ENCODE data around the gene KDF1. TPM values are rescaled to one million over a fixed set of nuclear protein-coding genes. Genes with fewer than 3 reads are reported as not detected.

The KDF1 gene
- total and polyA plus RNA-seq, 2 experiments from 2014 or later, result 13.6 to 21.1 TPM

DNA sequence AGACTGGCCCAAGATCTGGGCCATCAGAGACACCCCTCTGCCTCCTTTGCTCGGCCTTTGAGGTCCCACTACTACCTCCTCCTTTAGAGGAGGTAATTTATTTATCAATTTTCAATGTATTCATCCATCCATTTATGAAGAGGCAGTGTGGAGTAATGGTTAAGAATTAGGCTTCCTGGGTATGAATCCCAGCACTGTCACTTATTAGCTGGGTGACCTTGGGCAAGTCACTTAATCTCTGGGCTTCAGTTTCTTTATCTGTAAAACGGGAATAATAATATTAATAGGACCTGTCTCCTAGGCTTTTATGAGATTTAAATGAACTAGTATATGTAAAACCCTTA is 48.1 kb downstream of the KDF1 start:
- Mint-ChIP-seq H3K36me3 (ENCODE audit: low read depth) (no peaks in the 10 kb centered on the region), H3K4me1 (no peaks in the 10 kb centered on the region), H3K9me3 (no peaks in the 10 kb centered on the region), H3K4me3 (no peak overlapping the region), H3K27ac (no peak overlapping the region), H3K27me3 (ENCODE audit: insufficient read depth, low read depth, poor library complexity) (peaks cover 8% of the 10 kb centered on the region)
- no peak overlapping the region for H3K4me2 ChIP-seq
- no peaks in the 10 kb centered on the region for H3K4me1 ChIP-seq (ENCODE audit: insufficient read depth)
- no peak overlapping the region for H2AFZ ChIP-seq
- DNase-seq (ENCODE audit: low spot score) (no peak), ATAC-seq (no peak)
- H4K20me1 ChIP-seq (replicated peaks; ENCODE audit: insufficient read depth), result no peaks in the 10 kb centered on the region; the same call in 1 of the 2 replicates
- no peak overlapping the region for H3K27ac ChIP-seq (ENCODE audit: low read depth)
- H3F3A ChIP-seq (replicated peaks; ENCODE audit: low read depth), result no peaks in the 10 kb centered on the region
- no peak overlapping the region for H3K4me3 ChIP-seq
- H3K79me2 ChIP-seq (replicated peaks; ENCODE audit: insufficient read depth), result no peaks in the 10 kb centered on the region
- no peaks in the 10 kb centered on the region for H3K9me2 ChIP-seq (ENCODE audit: insufficient read depth)
- no peaks in the 10 kb centered on the region for H3K36me3 ChIP-seq (ENCODE audit: insufficient read depth)
- no peak for TF ChIP-seq POLR2AphosphoS5 (IDR thresholded peaks at IDR 0.05; ENCODE audit: low read depth)
- TF ChIP-seq ZNF331 (CRISPR knock-in tag; IDR thresholded peaks at IDR 0.05; ENCODE audit: low read depth), result no peak
- TF ChIP-seq EZH2phosphoT487 (IDR thresholded peaks at IDR 0.05; ENCODE audit: unreplicated experiment), result no peak
- TF ChIP-seq NANOG (IDR thresholded peaks at IDR 0.05; ENCODE audit: borderline replicate concordance), result no peak
- no peak for TF ChIP-seq EZH2 (IDR thresholded peaks at IDR 0.05; ENCODE audit: low read depth, unreplicated experiment)
- TF ChIP-seq, protein P1, sequence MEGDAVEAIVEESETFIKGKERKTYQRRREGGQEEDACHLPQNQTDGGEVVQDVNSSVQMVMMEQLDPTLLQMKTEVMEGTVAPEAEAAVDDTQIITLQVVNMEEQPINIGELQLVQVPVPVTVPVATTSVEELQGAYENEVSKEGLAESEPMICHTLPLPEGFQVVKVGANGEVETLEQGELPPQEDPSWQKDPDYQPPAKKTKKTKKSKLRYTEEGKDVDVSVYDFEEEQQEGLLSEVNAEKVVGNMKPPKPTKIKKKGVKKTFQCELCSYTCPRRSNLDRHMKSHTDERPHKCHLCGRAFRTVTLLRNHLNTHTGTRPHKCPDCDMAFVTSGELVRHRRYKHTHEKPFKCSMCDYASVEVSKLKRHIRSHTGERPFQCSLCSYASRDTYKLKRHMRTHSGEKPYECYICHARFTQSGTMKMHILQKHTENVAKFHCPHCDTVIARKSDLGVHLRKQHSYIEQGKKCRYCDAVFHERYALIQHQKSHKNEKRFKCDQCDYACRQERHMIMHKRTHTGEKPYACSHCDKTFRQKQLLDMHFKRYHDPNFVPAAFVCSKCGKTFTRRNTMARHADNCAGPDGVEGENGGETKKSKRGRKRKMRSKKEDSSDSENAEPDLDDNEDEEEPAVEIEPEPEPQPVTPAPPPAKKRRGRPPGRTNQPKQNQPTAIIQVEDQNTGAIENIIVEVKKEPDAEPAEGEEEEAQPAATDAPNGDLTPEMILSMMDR (conservative IDR thresholded peaks at IDR 0.05; ENCODE audit: low read depth in 2 of 2), result no peak
- TF ChIP-seq, protein P2, sequence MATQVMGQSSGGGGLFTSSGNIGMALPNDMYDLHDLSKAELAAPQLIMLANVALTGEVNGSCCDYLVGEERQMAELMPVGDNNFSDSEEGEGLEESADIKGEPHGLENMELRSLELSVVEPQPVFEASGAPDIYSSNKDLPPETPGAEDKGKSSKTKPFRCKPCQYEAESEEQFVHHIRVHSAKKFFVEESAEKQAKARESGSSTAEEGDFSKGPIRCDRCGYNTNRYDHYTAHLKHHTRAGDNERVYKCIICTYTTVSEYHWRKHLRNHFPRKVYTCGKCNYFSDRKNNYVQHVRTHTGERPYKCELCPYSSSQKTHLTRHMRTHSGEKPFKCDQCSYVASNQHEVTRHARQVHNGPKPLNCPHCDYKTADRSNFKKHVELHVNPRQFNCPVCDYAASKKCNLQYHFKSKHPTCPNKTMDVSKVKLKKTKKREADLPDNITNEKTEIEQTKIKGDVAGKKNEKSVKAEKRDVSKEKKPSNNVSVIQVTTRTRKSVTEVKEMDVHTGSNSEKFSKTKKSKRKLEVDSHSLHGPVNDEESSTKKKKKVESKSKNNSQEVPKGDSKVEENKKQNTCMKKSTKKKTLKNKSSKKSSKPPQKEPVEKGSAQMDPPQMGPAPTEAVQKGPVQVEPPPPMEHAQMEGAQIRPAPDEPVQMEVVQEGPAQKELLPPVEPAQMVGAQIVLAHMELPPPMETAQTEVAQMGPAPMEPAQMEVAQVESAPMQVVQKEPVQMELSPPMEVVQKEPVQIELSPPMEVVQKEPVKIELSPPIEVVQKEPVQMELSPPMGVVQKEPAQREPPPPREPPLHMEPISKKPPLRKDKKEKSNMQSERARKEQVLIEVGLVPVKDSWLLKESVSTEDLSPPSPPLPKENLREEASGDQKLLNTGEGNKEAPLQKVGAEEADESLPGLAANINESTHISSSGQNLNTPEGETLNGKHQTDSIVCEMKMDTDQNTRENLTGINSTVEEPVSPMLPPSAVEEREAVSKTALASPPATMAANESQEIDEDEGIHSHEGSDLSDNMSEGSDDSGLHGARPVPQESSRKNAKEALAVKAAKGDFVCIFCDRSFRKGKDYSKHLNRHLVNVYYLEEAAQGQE (IDR thresholded peaks at IDR 0.05; ENCODE audit: unreplicated experiment), result no peak
- no peak for TF ChIP-seq STAT1 (IDR thresholded peaks at IDR 0.05; ENCODE audit: unreplicated experiment)
- no peak for TF ChIP-seq JUNB (IDR thresholded peaks at IDR 0.05; ENCODE audit: unreplicated experiment)
- TF ChIP-seq, protein P3, sequence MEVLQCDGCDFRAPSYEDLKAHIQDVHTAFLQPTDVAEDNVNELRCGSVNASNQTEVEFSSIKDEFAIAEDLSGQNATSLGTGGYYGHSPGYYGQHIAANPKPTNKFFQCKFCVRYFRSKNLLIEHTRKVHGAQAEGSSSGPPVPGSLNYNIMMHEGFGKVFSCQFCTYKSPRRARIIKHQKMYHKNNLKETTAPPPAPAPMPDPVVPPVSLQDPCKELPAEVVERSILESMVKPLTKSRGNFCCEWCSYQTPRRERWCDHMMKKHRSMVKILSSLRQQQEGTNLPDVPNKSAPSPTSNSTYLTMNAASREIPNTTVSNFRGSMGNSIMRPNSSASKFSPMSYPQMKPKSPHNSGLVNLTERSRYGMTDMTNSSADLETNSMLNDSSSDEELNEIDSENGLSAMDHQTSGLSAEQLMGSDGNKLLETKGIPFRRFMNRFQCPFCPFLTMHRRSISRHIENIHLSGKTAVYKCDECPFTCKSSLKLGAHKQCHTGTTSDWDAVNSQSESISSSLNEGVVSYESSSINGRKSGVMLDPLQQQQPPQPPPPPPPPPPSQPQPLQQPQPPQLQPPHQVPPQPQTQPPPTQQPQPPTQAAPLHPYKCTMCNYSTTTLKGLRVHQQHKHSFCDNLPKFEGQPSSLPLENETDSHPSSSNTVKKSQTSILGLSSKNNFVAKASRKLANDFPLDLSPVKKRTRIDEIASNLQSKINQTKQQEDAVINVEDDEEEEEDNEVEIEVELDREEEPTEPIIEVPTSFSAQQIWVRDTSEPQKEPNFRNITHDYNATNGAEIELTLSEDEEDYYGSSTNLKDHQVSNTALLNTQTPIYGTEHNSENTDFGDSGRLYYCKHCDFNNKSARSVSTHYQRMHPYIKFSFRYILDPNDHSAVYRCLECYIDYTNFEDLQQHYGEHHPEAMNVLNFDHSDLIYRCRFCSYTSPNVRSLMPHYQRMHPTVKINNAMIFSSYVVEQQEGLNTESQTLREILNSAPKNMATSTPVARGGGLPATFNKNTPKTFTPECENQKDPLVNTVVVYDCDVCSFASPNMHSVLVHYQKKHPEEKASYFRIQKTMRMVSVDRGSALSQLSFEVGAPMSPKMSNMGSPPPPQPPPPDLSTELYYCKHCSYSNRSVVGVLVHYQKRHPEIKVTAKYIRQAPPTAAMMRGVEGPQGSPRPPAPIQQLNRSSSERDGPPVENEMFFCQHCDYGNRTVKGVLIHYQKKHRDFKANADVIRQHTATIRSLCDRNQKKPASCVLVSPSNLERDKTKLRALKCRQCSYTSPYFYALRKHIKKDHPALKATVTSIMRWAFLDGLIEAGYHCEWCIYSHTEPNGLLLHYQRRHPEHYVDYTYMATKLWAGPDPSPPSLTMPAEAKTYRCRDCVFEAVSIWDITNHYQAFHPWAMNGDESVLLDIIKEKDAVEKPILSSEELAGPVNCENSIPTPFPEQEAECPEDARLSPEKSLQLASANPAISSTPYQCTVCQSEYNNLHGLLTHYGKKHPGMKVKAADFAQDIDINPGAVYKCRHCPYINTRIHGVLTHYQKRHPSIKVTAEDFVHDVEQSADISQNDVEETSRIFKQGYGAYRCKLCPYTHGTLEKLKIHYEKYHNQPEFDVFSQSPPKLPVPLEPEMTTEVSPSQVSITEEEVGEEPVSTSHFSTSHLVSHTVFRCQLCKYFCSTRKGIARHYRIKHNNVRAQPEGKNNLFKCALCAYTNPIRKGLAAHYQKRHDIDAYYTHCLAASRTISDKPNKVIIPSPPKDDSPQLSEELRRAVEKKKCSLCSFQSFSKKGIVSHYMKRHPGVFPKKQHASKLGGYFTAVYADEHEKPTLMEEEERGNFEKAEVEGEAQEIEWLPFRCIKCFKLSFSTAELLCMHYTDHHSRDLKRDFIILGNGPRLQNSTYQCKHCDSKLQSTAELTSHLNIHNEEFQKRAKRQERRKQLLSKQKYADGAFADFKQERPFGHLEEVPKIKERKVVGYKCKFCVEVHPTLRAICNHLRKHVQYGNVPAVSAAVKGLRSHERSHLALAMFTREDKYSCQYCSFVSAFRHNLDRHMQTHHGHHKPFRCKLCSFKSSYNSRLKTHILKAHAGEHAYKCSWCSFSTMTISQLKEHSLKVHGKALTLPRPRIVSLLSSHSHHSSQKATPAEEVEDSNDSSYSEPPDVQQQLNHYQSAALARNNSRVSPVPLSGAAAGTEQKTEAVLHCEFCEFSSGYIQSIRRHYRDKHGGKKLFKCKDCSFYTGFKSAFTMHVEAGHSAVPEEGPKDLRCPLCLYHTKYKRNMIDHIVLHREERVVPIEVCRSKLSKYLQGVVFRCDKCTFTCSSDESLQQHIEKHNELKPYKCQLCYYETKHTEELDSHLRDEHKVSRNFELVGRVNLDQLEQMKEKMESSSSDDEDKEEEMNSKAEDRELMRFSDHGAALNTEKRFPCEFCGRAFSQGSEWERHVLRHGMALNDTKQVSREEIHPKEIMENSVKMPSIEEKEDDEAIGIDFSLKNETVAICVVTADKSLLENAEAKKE (CRISPR knock-in tag; IDR thresholded peaks at IDR 0.05), result no peak
- no peak for TF ChIP-seq CREB1 (CRISPR knock-in tag; IDR thresholded peaks at IDR 0.05; ENCODE audit: low read depth)
- TF ChIP-seq ZNF114 (CRISPR knock-in tag; IDR thresholded peaks at IDR 0.05), result no peak
- TF ChIP-seq, protein P4, sequence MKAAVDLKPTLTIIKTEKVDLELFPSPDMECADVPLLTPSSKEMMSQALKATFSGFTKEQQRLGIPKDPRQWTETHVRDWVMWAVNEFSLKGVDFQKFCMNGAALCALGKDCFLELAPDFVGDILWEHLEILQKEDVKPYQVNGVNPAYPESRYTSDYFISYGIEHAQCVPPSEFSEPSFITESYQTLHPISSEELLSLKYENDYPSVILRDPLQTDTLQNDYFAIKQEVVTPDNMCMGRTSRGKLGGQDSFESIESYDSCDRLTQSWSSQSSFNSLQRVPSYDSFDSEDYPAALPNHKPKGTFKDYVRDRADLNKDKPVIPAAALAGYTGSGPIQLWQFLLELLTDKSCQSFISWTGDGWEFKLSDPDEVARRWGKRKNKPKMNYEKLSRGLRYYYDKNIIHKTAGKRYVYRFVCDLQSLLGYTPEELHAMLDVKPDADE (IDR thresholded peaks at IDR 0.05), result no peak
- H3K27me3 ChIP-seq (ENCODE audit: insufficient read depth), result no peaks in the 10 kb centered on the region
